ENCODE results near the gene UBAC1.
A peak's percentile ranks its signal among the peaks of the same experiment; 100 is the strongest.
"Not testable (repeated sequence)": the region's sequence is repeated elsewhere in the genome, so short reads cannot be mapped to it uniquely, and the experiment has no call there.

The UBAC1 gene

GRCh38 chr9:135969064-135969683 is 8.0 kb upstream of the UBAC1 start:
- peaks cover 25% of the 10 kb centered on the region for H3K4me1 ChIP-seq (ENCODE audit: control insufficient read depth, insufficient read depth, low read depth, low read length)
- peak overlapping the region in 1 of 2 experiments; percentile 6 for H3K14ac ChIP-seq (ENCODE audit: low read length in 2 of 2)
- H4K8ac ChIP-seq (ENCODE audit: low read length), result peak overlapping the region; percentile 81
- H3K9ac ChIP-seq (ENCODE audit: low read length), result no peak overlapping the region
- 32% methylated on average over 12 of the region's 12 CpGs for WGBS
- peaks cover 40 to 54% of the 10 kb centered on the region in 2 experiments for H3K27me3 ChIP-seq (ENCODE audit: control insufficient read depth in 1 of 2, insufficient read depth in 1 of 2, low read length in 2 of 2)
- H2BK15ac ChIP-seq (ENCODE audit: low read depth, poor library complexity, severe bottlenecking), result no peak overlapping the region
- peak overlapping the region; percentile 30 for H4K91ac ChIP-seq (ENCODE audit: low read length)
- H3K4me2 ChIP-seq (ENCODE audit: low read length, poor library complexity, severe bottlenecking), result no peak overlapping the region
- H2AK5ac ChIP-seq (ENCODE audit: low read length, severe bottlenecking), result no peak overlapping the region
- peak; percentile 80 for DNase-seq
- no peaks in the 10 kb centered on the region for H3K79me1 ChIP-seq (replicated peaks; ENCODE audit: low read length, poor library complexity, severe bottlenecking)
- no peak overlapping the region for H2AFZ ChIP-seq (ENCODE audit: low read depth, low read length)
- H3K4ac ChIP-seq (ENCODE audit: low read depth in 1 of 2, low read length in 2 of 2), result peak overlapping the region; percentile 7 to 22
- H3K23ac ChIP-seq (ENCODE audit: low read length in 2 of 2), result no peak overlapping the region
- no peak overlapping the region for H3K4me3 ChIP-seq (ENCODE audit: insufficient read depth in 1 of 2, low read depth in 1 of 2, low read length in 2 of 2)
- H3K18ac ChIP-seq (ENCODE audit: low read depth in 1 of 2, low read length in 2 of 2), result peak overlapping the region; percentile 71 to 79
- H2BK12ac ChIP-seq (ENCODE audit: low read length in 2 of 2), result peak overlapping the region; percentile 70 to 91
- H2BK120ac ChIP-seq (ENCODE audit: low read depth, low read length), result no peak overlapping the region
- no peaks in the 10 kb centered on the region for H3K36me3 ChIP-seq (ENCODE audit: control insufficient read depth in 1 of 2, insufficient read depth in 2 of 2, low read depth in 1 of 2, low read length in 2 of 2)
- no peak overlapping the region for H2BK5ac ChIP-seq (ENCODE audit: low read depth, low read length, poor library complexity, severe bottlenecking)
- no peaks in the 10 kb centered on the region for H3K9me3 ChIP-seq (ENCODE audit: control insufficient read depth, low read length)
- H3K27ac ChIP-seq (ENCODE audit: low read length, poor library complexity, severe bottlenecking), result no peak overlapping the region

GRCh38 chr9:135968601-135969000 is 7.4 kb upstream of the UBAC1 start:
- H3K4ac ChIP-seq (ENCODE audit: low read depth in 1 of 2, low read length in 2 of 2), result peak overlapping the region in 1 of 2 experiments; percentile 47
- no peak overlapping the region for H2AFZ ChIP-seq (ENCODE audit: low read depth, low read length)
- peaks cover 40 to 51% of the 10 kb centered on the region in 2 experiments for H3K27me3 ChIP-seq (ENCODE audit: control insufficient read depth in 1 of 2, insufficient read depth in 1 of 2, low read length in 2 of 2)
- peak overlapping the region; percentile 64 for H2BK120ac ChIP-seq (ENCODE audit: low read depth, low read length)
- H2AK5ac ChIP-seq (ENCODE audit: low read length, severe bottlenecking), result no peak overlapping the region
- H4K8ac ChIP-seq (ENCODE audit: low read length), result peak overlapping the region; percentile 59
- H3K4me3 ChIP-seq (ENCODE audit: insufficient read depth in 1 of 2, low read depth in 1 of 2, low read length in 2 of 2), result no peak overlapping the region
- H3K9ac ChIP-seq (ENCODE audit: low read length), result no peak overlapping the region
- peak; percentile 63 for DNase-seq
- H3K79me1 ChIP-seq (replicated peaks; ENCODE audit: low read length, poor library complexity, severe bottlenecking), result no peaks in the 10 kb centered on the region
- no peak overlapping the region for H3K4me2 ChIP-seq (ENCODE audit: low read length, poor library complexity, severe bottlenecking)
- peak overlapping the region; percentile 2 to 89 for H2BK12ac ChIP-seq (ENCODE audit: low read length in 2 of 2)
- peak overlapping the region; percentile 3 to 58 for H3K18ac ChIP-seq (ENCODE audit: low read depth in 1 of 2, low read length in 2 of 2)
- peak overlapping the region; percentile 14 for H4K91ac ChIP-seq (ENCODE audit: low read length)
- H3K9me3 ChIP-seq (ENCODE audit: control insufficient read depth, low read length), result no peaks in the 10 kb centered on the region
- H2BK5ac ChIP-seq (ENCODE audit: low read depth, low read length, poor library complexity, severe bottlenecking), result no peak overlapping the region
- H3K36me3 ChIP-seq (ENCODE audit: control insufficient read depth in 1 of 2, insufficient read depth in 2 of 2, low read depth in 1 of 2, low read length in 2 of 2), result no peaks in the 10 kb centered on the region
- peaks cover 25% of the 10 kb centered on the region for H3K4me1 ChIP-seq (ENCODE audit: control insufficient read depth, insufficient read depth, low read depth, low read length)
- no peak overlapping the region for H3K23ac ChIP-seq (ENCODE audit: low read length in 2 of 2)
- no peak overlapping the region for H3K14ac ChIP-seq (ENCODE audit: low read length in 2 of 2)
- WGBS, result 54% methylated on average over 7 of the region's 7 CpGs
- peak overlapping the region; percentile 85 for H2BK15ac ChIP-seq (ENCODE audit: low read depth, poor library complexity, severe bottlenecking)
- no peak overlapping the region for H3K27ac ChIP-seq (ENCODE audit: low read length, poor library complexity, severe bottlenecking)

- Histone ChIP-seq H2AFZ (ENCODE audit: low read depth, low read length) (no peak overlapping the region), H3K4me2 (ENCODE audit: low read length, poor library complexity, severe bottlenecking) (no peak overlapping the region), H3K4me3 (ENCODE audit: insufficient read depth in 1 of 2, low read depth in 1 of 2, low read length in 2 of 2) (no peak overlapping the region), H3K9me3 (ENCODE audit: control insufficient read depth, low read length) (no peaks in the 10 kb centered on the region), H2AK5ac (ENCODE audit: low read length, severe bottlenecking) (no peak overlapping the region), H3K79me1 (replicated peaks; ENCODE audit: low read length, poor library complexity, severe bottlenecking) (no peaks in the 10 kb centered on the region), H3K27ac (ENCODE audit: low read length, poor library complexity, severe bottlenecking) (no peak overlapping the region), H3K18ac (ENCODE audit: low read depth in 1 of 2, low read length in 2 of 2) (peak overlapping the region in 1 of 2 experiments; percentile 3), H2BK120ac (ENCODE audit: low read depth, low read length) (no peak overlapping the region), H3K14ac (ENCODE audit: low read length in 2 of 2) (no peak overlapping the region), H3K23ac (ENCODE audit: low read length in 2 of 2) (no peak overlapping the region), H3K4ac (ENCODE audit: low read depth in 1 of 2, low read length in 2 of 2) (peak overlapping the region in 1 of 2 experiments; percentile 47), H2BK12ac (ENCODE audit: low read length in 2 of 2) (peak overlapping the region; percentile 2 to 89), H2BK15ac (ENCODE audit: low read depth, poor library complexity, severe bottlenecking) (no peak overlapping the region), H3K9ac (ENCODE audit: low read length) (no peak overlapping the region), H3K27me3 (ENCODE audit: control insufficient read depth in 1 of 2, insufficient read depth in 1 of 2, low read length in 2 of 2) (peaks cover 36 to 47% of the 10 kb centered on the region in 2 experiments), H4K8ac (ENCODE audit: low read length) (no peak overlapping the region), H3K4me1 (ENCODE audit: control insufficient read depth, insufficient read depth, low read depth, low read length) (peaks cover 21% of the 10 kb centered on the region), H3K36me3 (ENCODE audit: control insufficient read depth in 1 of 2, insufficient read depth in 2 of 2, low read depth in 1 of 2, low read length in 2 of 2) (no peaks in the 10 kb centered on the region), H2BK5ac (ENCODE audit: low read depth, low read length, poor library complexity, severe bottlenecking) (no peak overlapping the region), H4K91ac (ENCODE audit: low read length) (peak overlapping the region; percentile 61)
- WGBS, result 10% methylated on average over 5 of the region's 5 CpGs
- peak; percentile 70 for DNase-seq
Measured at GRCh38 chr9:135968083-135968476, 6.9 kb upstream of the UBAC1 start.

GRCh38 chr9:135966916-135967260 is 5.7 kb upstream of the UBAC1 start:
- not testable (repeated sequence) for H3K4me3 ChIP-seq (ENCODE audit: insufficient read depth in 1 of 2, low read depth in 1 of 2, low read length in 2 of 2); H3K14ac ChIP-seq (ENCODE audit: low read length in 2 of 2); H2BK120ac ChIP-seq (ENCODE audit: low read depth, low read length); H3K23ac ChIP-seq (ENCODE audit: low read length in 2 of 2); DNase-seq; H2AK5ac ChIP-seq (ENCODE audit: low read length, severe bottlenecking); H3K27ac ChIP-seq (ENCODE audit: low read length, poor library complexity, severe bottlenecking); H3K4me2 ChIP-seq (ENCODE audit: low read length, poor library complexity, severe bottlenecking); H3K79me1 ChIP-seq (replicated peaks; ENCODE audit: low read length, poor library complexity, severe bottlenecking); H2BK5ac ChIP-seq (ENCODE audit: low read depth, low read length, poor library complexity, severe bottlenecking); H2BK15ac ChIP-seq (ENCODE audit: low read depth, poor library complexity, severe bottlenecking); H3K18ac ChIP-seq (ENCODE audit: low read depth in 1 of 2, low read length in 2 of 2); H3K36me3 ChIP-seq (ENCODE audit: control insufficient read depth in 1 of 2, insufficient read depth in 2 of 2, low read depth in 1 of 2, low read length in 2 of 2); H4K8ac ChIP-seq (ENCODE audit: low read length); H3K9ac ChIP-seq (ENCODE audit: low read length); H3K9me3 ChIP-seq (ENCODE audit: control insufficient read depth, low read length); H2AFZ ChIP-seq (ENCODE audit: low read depth, low read length)
- Histone ChIP-seq H2BK12ac (ENCODE audit: low read length in 2 of 2) (peak overlapping the region in 1 of 2 experiments; percentile 50), H4K91ac (ENCODE audit: low read length) (peak overlapping the region; percentile 5), H3K27me3 (ENCODE audit: control insufficient read depth in 1 of 2, insufficient read depth in 1 of 2, low read length in 2 of 2) (peaks cover 44 to 48% of the 10 kb centered on the region in 2 experiments), H3K4me1 (ENCODE audit: control insufficient read depth, insufficient read depth, low read depth, low read length) (peaks cover 21% of the 10 kb centered on the region), H3K4ac (ENCODE audit: low read depth in 1 of 2, low read length in 2 of 2) (peak overlapping the region in 1 of 2 experiments; percentile 24)
- WGBS, result 87% methylated on average over 16 of the region's 16 CpGs
